ENCODE data around the gene SREBF1. TPM values are rescaled to one million over a fixed set of nuclear protein-coding genes. Genes with fewer than 3 reads are reported as not detected.

The SREBF1 gene
- total and polyA plus RNA-seq, 2 experiments from 2014 or later, result 39.6 to 85.3 TPM

- TF ChIP-seq ETS1 (IDR thresholded peaks at IDR 0.05) (no peak), STAT1 (IDR thresholded peaks at IDR 0.05; ENCODE audit: unreplicated experiment) (no peak), EZH2phosphoT487 (IDR thresholded peaks at IDR 0.05; ENCODE audit: unreplicated experiment) (no peak), POLR2AphosphoS5 (IDR thresholded peaks at IDR 0.05; ENCODE audit: low read depth) (no peak)
These were observed 32.1 kb upstream of the SREBF1 start (continued) for GRCh38 chr17:17868641-17869522.

- H3K4me1 ChIP-seq (ENCODE audit: insufficient read depth), result peaks cover 20% of the 10 kb centered on the region
- H3K9me3 Mint-ChIP-seq, result no peaks in the 10 kb centered on the region
- no peak for ATAC-seq
- TF ChIP-seq JUNB (IDR thresholded peaks at IDR 0.05; ENCODE audit: unreplicated experiment) (no peak), ZNF462 (CRISPR knock-in tag; IDR thresholded peaks at IDR 0.05) (no peak), ZNF331 (CRISPR knock-in tag; IDR thresholded peaks at IDR 0.05; ENCODE audit: low read depth) (no peak), EZH2 (IDR thresholded peaks at IDR 0.05; ENCODE audit: low read depth, unreplicated experiment) (no peak), NANOG (IDR thresholded peaks at IDR 0.05; ENCODE audit: borderline replicate concordance) (no peak), ZNF114 (CRISPR knock-in tag; IDR thresholded peaks at IDR 0.05) (no peak), CREB1 (CRISPR knock-in tag; IDR thresholded peaks at IDR 0.05; ENCODE audit: low read depth) (no peak), CTCF (conservative IDR thresholded peaks at IDR 0.05; ENCODE audit: low read depth in 2 of 2) (no peak)
These were observed 30.1 kb upstream of the SREBF1 start for GRCh38 chr17:17866897-17867296.

More at GRCh38 chr17:17866897-17867296, 30.1 kb upstream of the SREBF1 start:
- H3K9me2 ChIP-seq (ENCODE audit: insufficient read depth), result no peaks in the 10 kb centered on the region
- H3K4me3 ChIP-seq, result no peak overlapping the region
- no peak for DNase-seq (ENCODE audit: low spot score)
- no peak overlapping the region for H2AFZ ChIP-seq
- H3K27ac ChIP-seq (ENCODE audit: low read depth), result no peak overlapping the region
- Mint-ChIP-seq H3K27me3 (ENCODE audit: insufficient read depth, low read depth, poor library complexity) (peaks cover 18% of the 10 kb centered on the region), H3K36me3 (ENCODE audit: low read depth) (no peaks in the 10 kb centered on the region), H3K4me3 (no peak overlapping the region), H3K27ac (no peak overlapping the region), H3K4me1 (peaks cover 44% of the 10 kb centered on the region)
- peaks cover 14% of the 10 kb centered on the region for H3F3A ChIP-seq (replicated peaks; ENCODE audit: low read depth)
- 0 out of 2 replicates have a peak, but pooled peaks cover 3% of the 10 kb centered on the region for H3K27me3 ChIP-seq (ENCODE audit: insufficient read depth)
- no peaks in the 10 kb centered on the region; the same call in 1 of the 2 replicates for H4K20me1 ChIP-seq (replicated peaks; ENCODE audit: insufficient read depth)
- H3K36me3 ChIP-seq (ENCODE audit: insufficient read depth), result no peaks in the 10 kb centered on the region
- no peaks in the 10 kb centered on the region for H3K79me2 ChIP-seq (replicated peaks; ENCODE audit: insufficient read depth)
- no peak overlapping the region for H3K4me2 ChIP-seq
